GM15510 (cell line): ENCODE data around the gene HLA-DRA.

Source experiments
- POLR2A ChIP-seq: IDR thresholded peaks from 3 replicates; pipeline ENCODE4 v1.6.1; 2011; ENCODE audit warnings: borderline replicate concordance; ENCODE audit not compliant: insufficient read length; ENCODE audit errors: extremely low read depth

The HLA-DRA gene

DNA sequence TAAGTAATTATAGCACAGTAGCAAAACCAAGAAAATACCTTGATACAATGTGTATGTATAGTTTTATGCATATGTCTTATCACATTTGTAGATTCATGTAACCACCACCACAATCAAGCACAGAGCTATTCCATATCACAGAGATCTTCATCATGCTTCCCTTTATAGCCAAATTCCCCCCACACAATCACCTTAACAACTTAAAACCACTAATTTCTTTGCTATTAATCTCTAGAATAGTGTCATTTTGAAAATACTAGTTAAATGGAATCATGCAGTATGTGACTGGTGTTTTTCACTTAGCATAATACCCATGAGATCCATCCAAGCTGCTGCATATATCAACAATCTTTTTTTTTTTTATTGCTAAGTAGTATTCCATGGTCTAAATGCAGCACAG is 8.2 kb downstream of the HLA-DRA start:
- TF ChIP-seq POLR2A: no peak

DNA sequence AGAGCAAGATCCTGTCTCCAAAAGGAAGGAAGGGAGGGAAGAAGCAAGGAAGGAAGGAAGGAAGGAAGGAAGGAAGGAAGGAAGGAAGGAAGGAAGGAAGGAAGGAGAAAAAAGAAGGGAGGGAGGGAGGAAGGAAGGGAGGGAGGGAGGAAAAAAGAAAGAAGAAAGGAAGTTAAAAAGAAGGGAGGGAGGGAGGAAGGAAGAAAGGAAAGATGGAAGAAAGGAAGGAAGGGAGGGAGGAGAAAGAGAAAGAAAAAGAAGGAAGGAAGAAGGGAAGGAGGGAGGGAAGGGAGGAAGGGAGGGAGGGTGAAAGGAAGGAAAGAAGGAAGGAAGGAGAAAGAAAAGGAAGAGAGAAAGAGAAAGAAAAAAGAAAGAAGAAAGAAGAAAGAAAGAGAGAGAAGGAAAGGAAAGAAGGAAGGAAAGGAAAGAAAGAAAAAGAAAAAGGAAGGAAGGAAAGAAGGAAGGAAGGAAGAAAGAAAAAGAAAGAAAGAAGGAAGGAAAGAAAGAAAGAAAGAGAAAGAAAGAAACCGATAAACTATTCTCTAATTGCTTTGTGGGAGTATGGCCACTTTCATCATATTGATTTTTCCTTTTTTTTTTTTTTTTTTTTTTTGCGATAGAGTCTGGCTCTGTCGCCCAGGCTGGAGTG is 9.5 kb downstream of the HLA-DRA start:
- TF ChIP-seq POLR2A: no peak

DNA sequence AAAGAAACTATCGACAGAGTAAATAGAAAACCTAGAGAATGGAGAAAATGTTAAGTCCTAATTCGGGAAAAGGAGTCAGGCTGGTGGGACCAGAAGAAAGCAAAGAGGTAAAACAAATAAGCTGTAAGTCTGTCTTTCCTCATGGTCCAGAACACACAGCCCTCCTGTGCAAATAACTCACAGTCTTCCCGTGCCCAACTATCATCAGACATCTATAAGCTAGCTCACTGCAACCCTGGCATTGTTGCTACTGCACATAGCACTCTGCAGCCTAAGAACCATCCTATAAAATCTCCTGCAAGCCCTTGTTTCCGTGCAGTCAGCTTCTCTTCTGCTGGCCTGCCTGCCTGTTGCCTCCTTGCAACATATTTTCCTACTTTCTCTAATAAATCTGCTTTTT is 17.4 kb downstream of the HLA-DRA start:
- no peak for TF ChIP-seq POLR2A

DNA sequence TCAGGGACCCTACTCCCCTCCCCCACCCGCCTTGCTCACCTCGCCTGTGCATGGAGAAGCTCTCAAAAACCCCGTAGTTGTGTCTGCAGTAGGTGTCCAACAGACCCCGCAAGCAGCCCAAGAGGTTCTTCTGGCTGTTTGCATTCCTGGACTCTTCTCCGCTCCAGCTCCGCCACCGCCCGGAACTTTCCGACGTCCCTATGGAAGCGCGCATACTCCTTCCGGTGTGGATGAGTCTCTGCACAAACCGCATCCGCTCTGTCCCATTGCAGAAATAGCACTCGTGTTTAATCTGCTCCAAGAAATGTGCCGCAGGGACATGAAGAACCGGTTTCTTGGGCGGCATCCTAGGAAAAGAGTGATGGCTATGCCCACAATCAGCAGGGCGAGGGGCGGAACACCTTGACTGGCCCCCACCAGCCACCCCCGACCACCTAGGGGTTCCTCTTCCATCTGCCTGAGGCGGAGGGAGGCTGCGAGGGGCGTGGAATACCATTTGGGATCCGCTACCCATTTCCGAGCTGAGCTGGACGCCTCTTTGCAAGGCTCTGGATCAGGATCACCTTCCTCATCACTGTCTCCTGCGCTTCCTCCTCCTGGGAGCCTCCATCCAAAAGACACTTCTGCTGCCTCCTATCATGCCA is 20.2 kb downstream of the HLA-DRA start:
- TF ChIP-seq POLR2A: no peak

DNA sequence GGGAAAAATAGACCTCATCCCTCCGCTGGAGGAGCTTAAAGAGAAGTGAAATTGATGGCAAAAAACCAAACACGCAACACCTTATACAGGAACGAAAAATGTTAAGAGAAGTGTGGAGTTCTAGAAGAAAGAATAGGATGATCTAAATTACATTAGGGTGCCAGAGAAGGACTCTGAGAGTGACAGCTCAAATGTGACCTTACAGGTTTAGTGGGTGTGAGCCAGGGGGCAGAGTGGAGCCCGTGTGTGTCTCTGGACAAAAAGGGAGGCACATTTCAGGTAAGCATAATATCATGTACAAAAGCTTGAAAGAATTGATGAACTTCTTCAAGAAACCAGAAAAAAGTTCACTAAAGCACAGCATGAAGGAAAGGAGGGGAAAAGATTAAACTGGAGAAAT is 20.8 kb downstream of the HLA-DRA start:
- no peak for TF ChIP-seq POLR2A

DNA sequence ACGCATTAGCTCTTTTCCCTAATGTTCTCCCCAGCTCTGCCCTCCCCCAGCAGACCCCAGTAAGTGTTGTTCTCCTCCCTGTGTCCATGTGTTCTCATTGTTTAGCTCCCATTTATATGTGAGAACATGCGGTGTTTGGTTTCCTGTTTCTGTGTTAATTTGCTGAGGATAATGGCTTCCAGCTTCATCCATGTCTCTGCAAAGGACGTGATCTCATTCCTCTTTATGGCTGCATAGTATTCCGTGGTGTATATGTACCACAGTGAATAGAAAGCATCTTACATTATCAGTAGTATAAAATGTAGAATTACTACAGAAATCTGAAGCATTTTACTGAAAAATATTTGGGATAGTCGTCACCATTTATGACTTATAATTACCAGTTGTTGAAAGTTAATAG is 21.8 kb downstream of the HLA-DRA start:
- no peak for TF ChIP-seq POLR2A

DNA sequence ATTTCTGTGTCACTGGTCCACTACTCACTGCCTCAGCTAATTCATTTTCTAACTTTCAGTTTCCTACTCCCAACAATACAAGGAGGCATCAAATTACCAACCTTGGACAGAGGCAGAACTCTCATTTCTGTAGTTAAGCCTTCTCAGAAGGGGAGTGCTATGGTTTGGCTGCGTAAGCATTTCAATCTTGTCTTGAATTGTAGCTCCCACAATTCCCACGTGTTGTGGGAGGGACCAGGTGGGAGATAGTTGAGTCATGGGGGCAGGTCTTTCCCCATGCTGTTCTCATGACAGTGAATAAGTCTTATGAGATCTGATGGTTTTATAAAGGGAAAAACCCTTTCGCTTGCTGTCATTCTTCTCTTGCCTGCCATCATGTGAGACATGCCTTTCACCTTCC is 22.9 kb downstream of the HLA-DRA start:
- no peak for TF ChIP-seq POLR2A

DNA sequence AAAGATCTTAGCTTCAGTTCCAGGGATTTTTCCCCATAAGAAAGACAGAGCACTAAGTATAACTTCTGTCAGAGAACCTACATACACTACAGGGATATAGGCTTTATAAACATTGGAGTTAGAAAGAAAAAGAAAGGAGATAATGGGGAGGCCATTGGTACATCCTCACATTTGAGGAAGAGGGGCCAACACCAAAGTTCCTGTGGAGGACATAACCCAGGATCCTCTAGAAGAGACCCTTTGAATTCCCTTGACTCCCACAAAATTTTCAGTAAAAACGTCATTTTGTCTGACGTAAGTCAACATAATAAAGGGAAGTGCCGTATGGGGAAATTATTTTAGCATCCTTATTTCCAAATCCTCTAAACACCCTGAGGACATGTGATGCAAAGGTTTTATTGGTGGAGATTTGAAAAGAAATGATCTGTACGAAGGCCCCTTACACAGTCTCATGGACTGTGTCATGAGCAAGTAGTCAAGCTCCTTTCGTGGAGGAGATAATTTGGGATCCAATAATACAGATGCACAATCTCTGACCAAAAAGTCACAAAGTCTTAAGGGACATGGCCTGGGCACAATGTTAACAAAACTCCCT is 33.2 kb downstream of the HLA-DRA start:
- no peak for TF ChIP-seq POLR2A

DNA sequence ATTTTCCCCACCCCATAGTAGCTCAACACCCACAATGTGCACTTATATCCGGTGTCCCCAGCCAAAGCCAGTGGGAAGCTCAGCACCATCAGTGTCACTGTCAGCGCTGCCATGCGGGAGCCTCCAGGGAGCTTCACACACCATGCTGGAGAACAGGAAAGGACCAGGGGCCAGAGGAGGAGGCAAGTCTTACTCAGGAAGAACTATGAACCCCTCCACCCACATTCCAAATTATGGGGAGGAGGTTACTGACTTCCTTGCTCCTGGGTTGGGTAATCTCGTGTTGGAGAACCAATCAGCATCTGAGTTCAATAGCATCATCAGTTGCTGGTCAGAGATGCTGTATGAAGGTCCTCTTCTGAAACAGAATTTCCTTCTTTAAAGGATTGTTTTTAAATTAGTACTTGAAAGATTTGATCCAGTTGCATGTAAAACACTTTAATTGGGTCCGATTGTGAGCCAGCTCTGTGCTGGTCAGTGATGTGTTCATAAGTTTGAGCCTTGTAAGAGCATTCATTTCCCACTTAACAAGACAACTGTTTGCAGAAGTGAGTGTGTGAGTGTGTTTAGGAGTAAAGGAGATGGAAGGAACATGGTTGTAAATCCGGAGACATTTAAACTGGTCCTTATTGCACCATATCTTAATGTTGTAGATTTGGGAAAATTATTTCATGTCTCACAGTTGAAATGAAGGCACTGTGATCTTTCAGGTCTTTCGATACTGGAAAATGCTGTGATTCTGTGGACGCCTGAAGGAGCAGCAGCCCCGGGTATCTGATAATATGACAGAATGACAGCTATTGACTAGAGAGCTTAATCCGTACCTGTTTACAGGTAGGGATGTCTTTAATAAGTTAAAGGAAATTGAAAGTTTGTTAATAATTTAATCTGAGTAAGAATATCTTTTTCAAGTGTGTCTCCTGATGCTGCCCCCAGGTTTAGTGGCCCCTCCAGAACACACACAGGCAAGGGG is 34.0 kb downstream of the HLA-DRA start:
- peak; percentile 30 for TF ChIP-seq POLR2A

DNA sequence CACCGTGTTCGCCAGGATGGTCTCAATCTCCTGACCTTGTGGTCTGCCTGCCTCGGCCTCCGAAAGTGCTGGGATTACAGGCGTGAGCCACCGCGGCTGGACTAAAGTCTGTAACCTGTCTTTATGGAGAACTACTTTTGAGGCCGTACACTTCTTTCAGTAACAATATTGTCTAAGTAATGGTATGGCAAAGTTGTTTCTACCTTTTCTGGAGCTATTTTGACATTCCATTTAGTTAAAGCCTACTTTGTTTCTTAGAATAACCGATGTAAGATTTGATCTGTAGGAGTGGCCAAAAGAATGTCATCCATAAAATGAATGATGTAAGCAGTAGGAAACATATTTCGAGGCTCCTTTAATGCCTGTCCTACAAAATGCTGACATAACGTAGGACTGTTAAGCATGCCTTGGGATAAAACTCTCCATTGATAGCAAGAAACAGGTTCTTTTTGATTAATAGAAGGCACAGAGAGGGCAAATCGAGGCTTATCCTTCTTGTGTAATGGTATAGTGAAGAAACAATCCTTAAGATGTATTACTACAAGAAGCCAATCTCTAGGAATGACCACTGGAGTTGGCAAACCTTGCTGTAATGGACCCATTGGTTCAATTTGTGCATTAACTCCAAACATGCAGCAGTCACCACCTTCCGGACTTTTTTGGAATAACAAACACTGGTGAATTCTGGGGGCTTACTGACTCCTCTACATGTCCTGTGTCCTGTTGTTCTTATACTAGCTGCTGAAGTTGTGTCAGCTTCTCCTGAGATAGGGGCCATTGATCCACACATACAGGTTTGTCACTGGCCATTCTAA is 35.9 kb downstream of the HLA-DRA start:
- no peak for TF ChIP-seq POLR2A

DNA sequence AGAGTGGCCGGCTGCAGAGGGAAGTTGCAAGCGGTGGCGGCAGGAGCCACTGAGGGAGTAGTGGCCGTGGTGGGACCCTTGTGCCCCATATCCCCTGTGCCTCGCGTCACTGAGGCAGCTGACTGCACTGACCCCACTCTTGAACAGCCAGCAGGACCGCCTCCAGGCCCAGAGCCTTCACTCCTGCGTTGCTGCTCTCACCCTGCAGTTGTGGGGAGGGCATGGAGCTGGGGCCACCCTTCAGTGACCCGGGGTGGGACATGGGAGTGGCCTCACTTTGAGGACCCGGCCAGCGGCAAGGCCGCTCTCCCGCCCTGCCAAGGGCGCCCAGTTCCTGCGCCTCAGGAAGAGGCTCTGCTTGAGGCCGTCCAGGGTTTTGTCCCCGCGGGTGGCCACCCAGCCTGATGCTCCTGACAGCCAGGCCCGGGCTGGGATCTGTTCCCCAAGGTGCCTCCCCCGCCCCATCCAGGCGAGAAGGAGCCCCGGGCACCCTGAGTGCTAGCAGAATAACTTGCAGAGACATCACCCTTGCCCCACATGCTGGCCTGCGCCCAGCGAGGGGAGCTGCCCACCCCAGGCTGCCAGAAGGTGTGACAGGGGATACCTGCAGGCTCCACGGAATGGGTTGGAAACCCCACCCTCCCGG is 44.4 kb downstream of the HLA-DRA start:
- no peak for TF ChIP-seq POLR2A

DNA sequence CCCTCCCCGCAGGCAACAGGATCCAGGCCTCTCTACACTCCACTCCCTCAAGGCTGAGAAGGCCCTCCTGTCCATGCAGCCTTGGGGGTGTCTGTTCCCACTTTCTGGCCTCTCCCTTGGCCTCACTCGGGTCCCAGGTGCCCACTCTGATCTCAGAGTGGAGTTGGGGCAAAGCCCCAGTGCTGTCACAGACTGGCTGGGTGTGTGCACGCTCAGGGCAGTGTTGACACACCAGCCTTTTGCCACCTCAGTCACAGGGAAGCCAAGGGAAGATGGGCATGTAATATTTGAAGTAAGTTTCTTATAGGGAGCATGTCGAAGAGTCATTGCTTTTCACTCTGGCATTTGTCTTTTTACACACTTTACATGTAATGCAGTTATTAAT is 44.9 kb downstream of the HLA-DRA start:
- TF ChIP-seq POLR2A: no peak

DNA sequence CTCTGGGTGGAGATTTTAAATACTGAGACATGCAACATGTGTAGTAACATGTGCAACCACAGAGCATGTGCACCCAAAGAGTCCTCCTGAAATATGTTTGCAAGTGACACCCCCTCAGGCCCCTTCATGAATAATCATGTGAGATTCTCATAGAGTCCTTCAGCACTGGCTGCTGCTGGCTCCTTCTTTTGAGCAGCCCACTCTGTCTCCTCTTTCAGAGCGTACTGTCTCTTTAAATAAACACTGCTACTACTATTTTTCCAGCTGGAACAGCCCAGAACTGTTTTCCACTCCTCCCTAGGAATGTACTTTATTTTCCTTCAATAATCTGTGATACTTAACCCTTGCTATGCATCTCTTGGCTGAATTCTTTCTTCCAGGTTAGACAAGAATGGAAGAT is 48.4 kb downstream of the HLA-DRA start:
- TF ChIP-seq POLR2A: no peak

DNA sequence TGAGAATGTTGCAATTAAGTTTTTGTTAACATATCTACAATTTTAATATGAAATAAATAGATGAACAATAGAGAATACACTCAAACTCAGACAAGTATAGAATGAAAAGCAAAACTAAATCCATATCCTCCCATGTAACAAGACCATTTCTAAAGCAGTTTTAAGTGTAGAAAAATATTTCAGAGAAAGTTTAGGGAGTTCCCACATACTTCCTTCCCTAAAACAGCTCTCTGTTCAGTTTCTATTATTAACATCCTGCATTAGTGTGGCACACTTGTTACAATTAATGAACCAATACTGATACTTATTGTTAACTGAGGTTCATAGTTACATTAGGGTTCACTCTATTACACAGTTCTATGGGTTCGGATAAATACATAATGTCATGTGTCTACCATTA is 52.0 kb downstream of the HLA-DRA start:
- no peak for TF ChIP-seq POLR2A

DNA sequence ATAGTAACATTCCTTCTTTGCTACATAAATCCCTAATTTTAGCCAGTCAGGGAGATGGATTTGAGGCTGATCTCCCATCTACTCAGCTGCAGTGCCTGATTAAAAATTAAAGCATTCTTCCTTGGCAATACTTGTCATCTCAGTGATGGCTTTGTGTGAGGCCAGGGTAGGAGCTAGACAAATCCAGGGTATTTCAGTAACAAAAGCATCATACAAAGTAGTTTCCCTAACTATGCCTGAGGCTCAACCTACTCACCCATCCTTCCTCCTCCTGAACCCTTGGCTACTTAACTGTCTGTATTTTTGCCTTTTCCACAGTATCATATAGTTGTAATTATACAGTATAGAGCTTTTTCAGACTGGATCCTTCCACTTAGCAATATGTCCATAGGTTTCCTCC is 52.7 kb downstream of the HLA-DRA start:
- TF ChIP-seq POLR2A: no peak
